ENCODE data around the gene GRAP2.

DNA sequence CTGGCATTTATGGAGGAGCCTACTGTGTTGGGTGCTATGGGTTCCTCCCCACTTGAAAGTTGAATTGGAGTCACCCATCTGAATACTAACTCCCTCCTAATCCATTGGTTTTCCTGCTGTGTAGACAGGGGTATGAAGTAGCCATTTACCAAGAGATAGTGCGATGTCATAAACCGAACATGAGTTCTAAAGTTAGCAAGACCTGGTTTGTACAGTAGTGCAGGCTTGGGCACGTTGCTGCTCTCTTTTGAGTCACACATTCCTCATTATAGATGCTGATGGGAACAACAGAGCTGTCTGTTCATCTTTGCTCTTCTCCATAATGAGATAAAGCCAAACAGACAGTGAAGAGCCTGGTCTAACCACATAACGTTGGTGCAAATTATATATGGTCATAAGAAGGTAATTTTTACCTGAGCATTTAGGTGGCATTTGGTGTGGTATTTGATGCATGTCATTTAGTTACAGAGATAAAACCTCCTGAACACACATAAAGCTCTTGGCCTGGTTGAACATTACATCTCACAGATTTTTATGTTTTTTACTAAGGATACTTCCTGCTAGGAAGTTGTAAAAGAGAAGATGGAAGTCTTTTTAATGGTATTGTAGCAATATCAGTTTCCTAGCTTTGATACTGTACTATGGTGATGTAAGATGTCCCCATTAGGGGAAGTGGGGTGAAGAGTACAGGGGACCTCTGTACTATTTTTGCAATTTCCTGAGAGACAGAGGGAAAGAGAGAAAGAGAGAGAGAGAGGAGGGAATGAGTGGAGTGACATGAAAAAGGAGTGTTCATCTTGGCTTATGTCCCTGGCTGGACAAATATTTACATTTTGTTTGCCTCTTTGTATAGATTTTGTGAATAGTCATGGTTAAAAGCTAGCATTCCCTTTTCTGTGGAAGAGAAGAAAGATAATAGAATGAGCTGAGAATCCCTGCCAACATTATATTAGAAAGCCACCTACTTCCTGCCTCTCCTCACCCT is 27.9 kb downstream of the GRAP2 start:
- TF ChIP-seq, protein P1, sequence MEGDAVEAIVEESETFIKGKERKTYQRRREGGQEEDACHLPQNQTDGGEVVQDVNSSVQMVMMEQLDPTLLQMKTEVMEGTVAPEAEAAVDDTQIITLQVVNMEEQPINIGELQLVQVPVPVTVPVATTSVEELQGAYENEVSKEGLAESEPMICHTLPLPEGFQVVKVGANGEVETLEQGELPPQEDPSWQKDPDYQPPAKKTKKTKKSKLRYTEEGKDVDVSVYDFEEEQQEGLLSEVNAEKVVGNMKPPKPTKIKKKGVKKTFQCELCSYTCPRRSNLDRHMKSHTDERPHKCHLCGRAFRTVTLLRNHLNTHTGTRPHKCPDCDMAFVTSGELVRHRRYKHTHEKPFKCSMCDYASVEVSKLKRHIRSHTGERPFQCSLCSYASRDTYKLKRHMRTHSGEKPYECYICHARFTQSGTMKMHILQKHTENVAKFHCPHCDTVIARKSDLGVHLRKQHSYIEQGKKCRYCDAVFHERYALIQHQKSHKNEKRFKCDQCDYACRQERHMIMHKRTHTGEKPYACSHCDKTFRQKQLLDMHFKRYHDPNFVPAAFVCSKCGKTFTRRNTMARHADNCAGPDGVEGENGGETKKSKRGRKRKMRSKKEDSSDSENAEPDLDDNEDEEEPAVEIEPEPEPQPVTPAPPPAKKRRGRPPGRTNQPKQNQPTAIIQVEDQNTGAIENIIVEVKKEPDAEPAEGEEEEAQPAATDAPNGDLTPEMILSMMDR (IDR thresholded peaks at IDR 0.05): no peak
- TF ChIP-seq POLR2A (IDR thresholded peaks at IDR 0.05): no peak
